Body of pancreas (tissue), 4 donors: Measurements from ENCODE around the gene ARHGAP44. TPM values are rescaled to one million over a fixed set of nuclear protein-coding genes. Genes with fewer than 3 reads are reported as not detected.

Experiments
- ATAC-seq: fragments of 150-250 bp; one replicate; pipeline ENCODE4 v1.9.1; 2016
- DNase-seq, 4 donors: peaks; one replicate each; pipeline ENCODE4 v3.0.0-alpha.2; 2019
- H3K27ac ChIP-seq, 4 donors: fragments of 200-600 bp; sonication (generic); 1 replicate in 3 of 4; 2 replicates in 1 of 4; pipeline versions ENCODE4 v1.5.1 to v1.6.1; 2016 to 2019; ENCODE audit warnings: mild to moderate bottlenecking in 1 of 4, mixed read lengths in 1 of 4, moderate library complexity in 1 of 4
- H3K27me3 ChIP-seq, 2 donors: fragments of 200-600 bp; sonication (generic); one replicate each; pipeline ENCODE4 v1.6.0; 2016; ENCODE audit warnings: mild to moderate bottlenecking in 1 of 2
- H3K36me3 ChIP-seq, 2 donors: fragments of 200-600 bp; sonication (generic); replicated peaks in 1 of 2; 2 replicates each; pipeline ENCODE4 v1.5.1; 2016; ENCODE audit warnings: low read depth in 2 of 2; ENCODE audit not compliant: insufficient read depth in 1 of 2
- H3K4me1 ChIP-seq: fragments of 200-600 bp; sonication (generic); one replicate; pipeline ENCODE4 v1.6.0; 2016
- H3K4me3 ChIP-seq, 2 donors: fragments of 200-600 bp; sonication (generic); 1 replicate in 1 of 2; 2 replicates in 1 of 2; pipeline ENCODE4 v1.5.1; 2016 to 2019
- H3K9me3 ChIP-seq, 3 donors: fragments of 200-600 bp; sonication (generic); 1 replicate in 2 of 3; 2 replicates in 1 of 3; pipeline ENCODE4 v1.5.1; 2016
- POLR2A ChIP-seq, 3 donors: fragments of 450-650 bp; IDR thresholded peaks; one replicate each; pipeline ENCODE4 v1.6.1; 2016; ENCODE audit warnings: antibody characterized with exemption in 3 of 3, mild to moderate bottlenecking in 2 of 3
- WGBS, 2 donors: methylation state at CpG; one replicate each; pipeline ENCODE4 v1.1.5; 2017; 5-methylcytosine and 5-hydroxymethylcytosine counted together
- intact Hi-C: fragments of 100-400 bp; cut with DNase I; formaldehyde crosslinking; loops from one replicate; pipeline ENCODE4 v1.15.1; 2023
- total RNA-seq, 2 donors: library from RNA; depleted of rRNA; stranded (reverse); fragments of >200 nt; gene quantifications; one replicate each; pipeline ENCODE4 v1.1.0, GENCODE V29; 2016
- TF ChIP-seq, protein P1 (sequence below), 7 experiments: fragments of 450-650 bp in 4 of 7; fragments of 200-600 bp in 3 of 7; sonication (generic) in 3 of 7; IDR thresholded peaks; one replicate each; pipeline ENCODE4 v1.5.1; 2016 to 2019; ENCODE audit warnings: antibody characterized with exemption in 7 of 7

ARHGAP44 gene
- total RNA-seq, 2 donors from 2014 or later: 5.7 to 6.3 TPM

DNA sequence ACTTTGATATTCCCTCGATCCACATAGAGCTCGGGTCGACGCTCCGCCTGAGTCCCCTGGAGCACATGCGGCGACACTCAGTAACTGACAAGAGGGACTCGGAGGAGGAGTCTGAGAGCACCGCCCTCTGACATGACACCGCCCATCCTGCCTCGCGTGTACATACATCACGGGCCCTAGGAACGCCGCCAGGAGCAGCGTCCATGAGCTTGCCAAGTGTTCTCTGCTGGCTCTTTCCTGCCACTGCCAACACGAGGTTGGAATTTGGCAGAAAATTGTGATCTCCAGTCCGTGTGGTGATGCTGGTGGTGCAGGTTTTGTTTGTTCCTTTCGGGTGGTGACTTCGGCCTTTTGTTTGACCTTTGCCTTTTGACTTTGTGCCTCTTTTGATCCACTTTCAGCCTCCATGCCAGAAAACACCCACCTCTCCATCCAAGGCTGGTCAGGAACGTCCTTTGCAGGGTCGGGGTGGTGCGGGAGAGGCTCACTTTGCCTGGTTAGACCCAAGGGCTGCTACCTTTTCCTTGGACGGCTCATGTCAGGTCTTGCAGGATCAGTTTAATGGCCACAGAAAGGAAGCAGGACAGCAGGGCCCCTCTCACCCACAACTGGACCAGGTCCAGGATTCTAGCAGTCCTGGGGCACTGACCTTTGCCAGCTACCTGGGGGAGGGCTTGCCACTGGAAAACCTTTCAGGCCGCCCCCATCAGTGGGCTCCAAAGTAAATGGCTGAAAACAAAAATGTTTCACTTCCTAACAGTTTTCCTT, 200.9 kb downstream of the ARHGAP44 start:
- no peaks in the 10 kb centered on the region for H3K27me3 ChIP-seq
- intact Hi-C loops: no loop called here
- H3K36me3 ChIP-seq: peaks cover 21 to 37% of the 10 kb centered on the region in 2 donors
- no peaks in the 10 kb centered on the region for H3K4me1 ChIP-seq
- H3K4me3 ChIP-seq: no peak overlapping the region
- H3K27ac ChIP-seq: no peak overlapping the region
- H3K9me3 ChIP-seq: no peaks in the 10 kb centered on the region
- 80 to 88% methylated on average over 25 of the region's 25 CpGs for WGBS, 2 donors
- peak in 1 of 4 donors; percentile 30 for DNase-seq
- TF ChIP-seq, protein P1, sequence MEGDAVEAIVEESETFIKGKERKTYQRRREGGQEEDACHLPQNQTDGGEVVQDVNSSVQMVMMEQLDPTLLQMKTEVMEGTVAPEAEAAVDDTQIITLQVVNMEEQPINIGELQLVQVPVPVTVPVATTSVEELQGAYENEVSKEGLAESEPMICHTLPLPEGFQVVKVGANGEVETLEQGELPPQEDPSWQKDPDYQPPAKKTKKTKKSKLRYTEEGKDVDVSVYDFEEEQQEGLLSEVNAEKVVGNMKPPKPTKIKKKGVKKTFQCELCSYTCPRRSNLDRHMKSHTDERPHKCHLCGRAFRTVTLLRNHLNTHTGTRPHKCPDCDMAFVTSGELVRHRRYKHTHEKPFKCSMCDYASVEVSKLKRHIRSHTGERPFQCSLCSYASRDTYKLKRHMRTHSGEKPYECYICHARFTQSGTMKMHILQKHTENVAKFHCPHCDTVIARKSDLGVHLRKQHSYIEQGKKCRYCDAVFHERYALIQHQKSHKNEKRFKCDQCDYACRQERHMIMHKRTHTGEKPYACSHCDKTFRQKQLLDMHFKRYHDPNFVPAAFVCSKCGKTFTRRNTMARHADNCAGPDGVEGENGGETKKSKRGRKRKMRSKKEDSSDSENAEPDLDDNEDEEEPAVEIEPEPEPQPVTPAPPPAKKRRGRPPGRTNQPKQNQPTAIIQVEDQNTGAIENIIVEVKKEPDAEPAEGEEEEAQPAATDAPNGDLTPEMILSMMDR (IDR thresholded peaks at IDR 0.05): no peak
- TF ChIP-seq POLR2A (IDR thresholded peaks at IDR 0.05): no peak
- no peak for ATAC-seq

DNA sequence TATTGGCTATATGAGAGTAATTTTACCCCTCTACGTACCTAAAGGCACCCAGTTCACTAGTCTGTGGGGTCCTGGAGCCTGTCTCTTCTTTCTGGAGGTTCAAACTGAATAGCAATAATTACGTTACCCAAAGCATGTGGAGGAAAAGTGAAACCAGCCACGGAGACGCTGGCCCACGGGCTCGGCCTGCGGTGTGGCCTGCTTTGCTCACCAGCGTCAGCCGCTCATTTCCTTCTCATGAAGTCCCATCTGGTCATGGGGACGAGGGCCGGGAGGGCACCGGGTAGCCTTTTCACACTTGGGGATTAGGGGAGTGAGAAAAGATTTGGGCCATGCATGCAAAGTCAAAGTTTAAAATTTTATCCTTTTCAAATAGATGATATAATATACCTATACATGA, 201.6 kb downstream of the ARHGAP44 start:
- peaks cover 28 to 44% of the 10 kb centered on the region in 2 donors for H3K36me3 ChIP-seq
- H3K27ac ChIP-seq: no peak overlapping the region
- H3K4me3 ChIP-seq: no peak overlapping the region
- 94 to 96% methylated on average over 12 of the region's 12 CpGs for WGBS, 2 donors
- H3K9me3 ChIP-seq: no peaks in the 10 kb centered on the region
- ATAC-seq (no peak), DNase-seq (no peak)
- no peaks in the 10 kb centered on the region for H3K4me1 ChIP-seq
- intact Hi-C loops: no loop called here
- TF ChIP-seq, protein P1 (IDR thresholded peaks at IDR 0.05): no peak
- TF ChIP-seq POLR2A (IDR thresholded peaks at IDR 0.05): no peak
- no peaks in the 10 kb centered on the region for H3K27me3 ChIP-seq

DNA sequence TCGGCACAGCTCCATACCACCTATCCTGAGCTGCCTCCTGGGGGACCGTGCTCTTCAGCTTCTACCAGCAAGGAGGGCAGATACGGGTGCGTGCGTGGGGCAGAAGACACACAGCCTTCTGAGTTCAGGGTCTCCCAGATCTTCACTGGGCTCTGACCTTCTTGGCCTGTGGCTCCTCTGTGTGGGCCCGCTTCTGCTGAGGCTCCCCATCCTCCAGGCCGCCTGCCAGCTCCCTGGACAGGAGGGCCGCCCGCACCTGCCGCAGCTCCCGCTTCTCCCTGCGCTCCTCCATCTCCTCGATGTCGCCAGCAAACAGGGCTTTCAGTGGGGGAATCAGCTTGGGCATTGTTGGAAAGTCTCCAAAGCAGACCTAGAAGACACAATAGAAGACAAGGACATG, 203.4 kb downstream of the ARHGAP44 start:
- 87 to 89% methylated on average over 11 to 14 of the region's 14 CpGs for WGBS, 2 donors
- DNase-seq (no peak), ATAC-seq (no peak)
- Histone ChIP-seq H3K27ac (no peak overlapping the region), H3K4me3 (no peak overlapping the region), H3K36me3 (peaks cover 40 to 56% of the 10 kb centered on the region in 2 donors), H3K27me3 (no peaks in the 10 kb centered on the region), H3K4me1 (no peaks in the 10 kb centered on the region), H3K9me3 (no peaks in the 10 kb centered on the region)
- no peak for TF ChIP-seq POLR2A (IDR thresholded peaks at IDR 0.05)
- TF ChIP-seq, protein P1 (IDR thresholded peaks at IDR 0.05): no peak
- intact Hi-C loops: no loop called here

DNA sequence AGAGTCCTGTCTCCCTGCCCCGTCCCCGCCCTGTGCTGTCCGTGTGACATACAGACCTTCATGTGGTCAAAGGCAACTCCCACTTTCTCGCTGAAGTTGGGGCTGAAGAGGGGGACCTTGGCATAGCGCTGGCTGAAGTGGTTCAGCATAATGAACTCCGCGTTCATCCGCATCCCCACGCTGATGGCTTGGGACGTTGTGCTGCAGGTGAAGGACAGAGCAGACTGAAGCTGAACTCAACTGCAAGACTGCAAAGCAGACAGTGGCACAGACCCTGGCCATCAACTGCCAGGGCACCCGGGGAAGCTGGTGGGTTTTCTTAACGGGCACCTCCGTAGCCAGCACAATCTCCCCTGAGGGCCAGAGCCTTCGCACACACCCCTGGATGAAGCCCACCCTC, 204.3 kb downstream of the ARHGAP44 start:
- intact Hi-C loops: no loop called here
- 90 to 96% methylated on average over 8 to 14 of the region's 14 CpGs for WGBS, 2 donors

More for the DNA sequence above, 204.3 kb downstream of the ARHGAP44 start:
- Histone ChIP-seq H3K4me3 (no peak overlapping the region), H3K4me1 (no peaks in the 10 kb centered on the region), H3K27ac (no peak overlapping the region), H3K36me3 (peaks cover 44 to 62% of the 10 kb centered on the region in 2 donors), H3K9me3 (no peaks in the 10 kb centered on the region), H3K27me3 (no peaks in the 10 kb centered on the region)
- ATAC-seq (no peak), DNase-seq (no peak)
- TF ChIP-seq, protein P1 (IDR thresholded peaks at IDR 0.05): no peak
- no peak for TF ChIP-seq POLR2A (IDR thresholded peaks at IDR 0.05)
